Keratinocyte (primary cell): ENCODE measurements around the gene TMEM253. TPM values are rescaled to one million over a fixed set of nuclear protein-coding genes. Genes with fewer than 3 reads are reported as not detected.

Experiments
- DNase-seq: peaks from one replicate; pipeline ENCODE4 v3.0.0-alpha.2; 2011; ENCODE audit warnings: low read depth, missing footprints, low spot score
- FAIRE-seq: peaks from 2 replicates; lab custom pipeline; 2011; peaks lifted over from hg19 to GRCh38; lab: Jason Lieb, UNC
- H2AFZ ChIP-seq: 2 replicates; pipeline ENCODE4 v1.6.0; 2012; ENCODE audit warnings: low read length, control low read depth, inconsistent platforms; ENCODE audit not compliant: control insufficient read depth
- H3K27ac ChIP-seq: 2 replicates; pipeline ENCODE4 v1.5.1; 2011; ENCODE audit warnings: low read length; ENCODE audit not compliant: control insufficient read depth, insufficient read depth
- H3K27me3 ChIP-seq: 3 replicates; pipeline ENCODE4 v1.6.0; 2011; ENCODE audit warnings: low read length; ENCODE audit not compliant: control insufficient read depth, insufficient read depth; ENCODE audit errors: extremely low read depth
- H3K36me3 ChIP-seq, 2 experiments: 2 replicates in 1 of 2; 3 replicates in 1 of 2; pipeline ENCODE4 v1.5.1; 2011; ENCODE audit warnings: low read length in 2 of 2, mild to moderate bottlenecking in 1 of 2; ENCODE audit not compliant: control insufficient read depth in 2 of 2, insufficient read depth in 2 of 2; ENCODE audit errors: extremely low read depth in 1 of 2
- H3K4me1 ChIP-seq: 3 replicates; pipeline ENCODE4 v1.5.1; 2011; ENCODE audit warnings: low read length; ENCODE audit not compliant: control insufficient read depth, insufficient read depth; ENCODE audit errors: extremely low read depth
- H3K4me2 ChIP-seq: 3 replicates; pipeline ENCODE4 v1.6.0; 2011; ENCODE audit warnings: low read depth, low read length; ENCODE audit not compliant: control insufficient read depth, insufficient read depth; ENCODE audit errors: extremely low read depth
- H3K4me3 ChIP-seq, 3 experiments: fragments of 200-600 bp in 1 of 3; sonication (generic) in 1 of 3; 2 replicates in 2 of 3; 3 replicates in 1 of 3; pipeline ENCODE4 v1.5.1; 2011 to 2016; ENCODE audit warnings: low read length in 3 of 3, mild to moderate bottlenecking in 3 of 3, control low read depth in 2 of 3, inconsistent platforms in 1 of 3, low read depth in 1 of 3, mixed read lengths in 1 of 3, mixed run types in 1 of 3, moderate library complexity in 1 of 3; ENCODE audit not compliant: control insufficient read depth in 2 of 3, insufficient read depth in 2 of 3; ENCODE audit errors: extremely low read depth in 1 of 3
- H3K79me2 ChIP-seq: 2 replicates; pipeline ENCODE4 v1.6.0; 2012; ENCODE audit warnings: low read length; ENCODE audit not compliant: control insufficient read depth, insufficient read depth
- H3K9ac ChIP-seq: 3 replicates; pipeline ENCODE4 v1.6.0; 2011; ENCODE audit warnings: low read length; ENCODE audit not compliant: control insufficient read depth, insufficient read depth; ENCODE audit errors: extremely low read depth
- H3K9me1 ChIP-seq: 3 replicates; pipeline ENCODE4 v1.6.0; 2011; ENCODE audit warnings: low read length; ENCODE audit not compliant: control insufficient read depth, insufficient read depth; ENCODE audit errors: extremely low read depth
- H3K9me3 ChIP-seq: 2 replicates; pipeline ENCODE4 v1.5.1; 2012; ENCODE audit warnings: low read depth, low read length; ENCODE audit not compliant: control insufficient read depth
- H4K20me1 ChIP-seq: 3 replicates; pipeline ENCODE4 v1.6.0; 2011; ENCODE audit warnings: low read length; ENCODE audit not compliant: control insufficient read depth, insufficient read depth; ENCODE audit errors: extremely low read depth
- CTCF ChIP-seq, 3 experiments: IDR thresholded peaks in 1 of 3; conservative IDR thresholded peaks in 1 of 3; optimal IDR thresholded peaks in 1 of 3; 2 replicates in 2 of 3; 3 replicates in 1 of 3; pipeline versions ENCODE3 to v1.5.1; 2011; ENCODE audit warnings: low read length in 3 of 3, mild to moderate bottlenecking in 3 of 3, moderate library complexity in 2 of 3, control low read depth in 1 of 3, inconsistent platforms in 1 of 3; ENCODE audit not compliant: insufficient read depth in 2 of 3; ENCODE audit errors: extremely low read depth in 1 of 3
- EZH2 ChIP-seq: IDR thresholded peaks from one replicate; pipeline ENCODE4 v1.6.1; 2012; ENCODE audit warnings: inconsistent platforms, mild to moderate bottlenecking, low read length, moderate library complexity
- dilution Hi-C: fragments of 300-500 bp; cut with MboI; formaldehyde crosslinking; loops from one replicate; pipeline ENCODE4 v1.7.0; 2020; ENCODE audit warnings: low sequenced_read_pairs; ENCODE audit not compliant: extremely low pct_ligation_motif_present
- polyA plus RNA-seq, 5 experiments: library from polyadenylated mRNA; depleted of rRNA in 3 of 5; stranded (reverse) in 3 of 5; stranded (forward) in 1 of 5; unstranded in 1 of 5; fragments of >200 nt; gene quantifications; 1 replicate in 1 of 5; 2 replicates in 3 of 5; 3 replicates in 1 of 5; pipeline versions ENCODE4 v1.2.1 to v1.2.3, GENCODE V29; 2011 to 2012; ENCODE audit warnings: missing spikeins in 2 of 5, low read depth in 1 of 5, low replicate concordance in 1 of 5

Gene TMEM253
- polyA plus RNA-seq, 1 donor (not counting 4 experiments of a cell fraction or from before 2014, with no cell fraction given), result 1.1 TPM

- Histone ChIP-seq H4K20me1 (no peaks in the 10 kb centered on the region), H2AFZ (no peak overlapping the region), H3K27ac (no peak overlapping the region), H3K4me3 (no peak overlapping the region), H3K4me2 (no peak overlapping the region), H3K27me3 (no peaks in the 10 kb centered on the region), H3K9me1 (no peaks in the 10 kb centered on the region), H3K79me2 (no peaks in the 10 kb centered on the region), H3K4me1 (no peaks in the 10 kb centered on the region), H3K9ac (no peak overlapping the region), H3K36me3 (no peaks in the 10 kb centered on the region), H3K9me3 (no peaks in the 10 kb centered on the region)
- dilution Hi-C loops, result no loop called here
- FAIRE-seq, result peak; percentile 51
- no peak for TF ChIP-seq CTCF (optimal IDR thresholded peaks at IDR 0.05 in 1 of 3, IDR thresholded peaks at IDR 0.05 in 1 of 3, conservative IDR thresholded peaks at IDR 0.05 in 1 of 3; ENCODE audit: extremely low read depth in 1 of 3, insufficient read depth in 2 of 3, low read length in 3 of 3)
- TF ChIP-seq EZH2, result no peak
- DNase-seq, result no peak
Observed at GRCh38 chr14:21123429-21123828, 22.6 kb downstream of the TMEM253 start.

- DNase-seq, result no peak
- Histone ChIP-seq H3K79me2 (no peaks in the 10 kb centered on the region), H3K27me3 (no peaks in the 10 kb centered on the region), H3K9me3 (no peaks in the 10 kb centered on the region), H3K27ac (no peak overlapping the region), H3K4me1 (no peaks in the 10 kb centered on the region), H3K9ac (no peak overlapping the region), H2AFZ (no peak overlapping the region), H4K20me1 (no peaks in the 10 kb centered on the region), H3K4me2 (no peak overlapping the region), H3K4me3 (no peak overlapping the region), H3K9me1 (no peaks in the 10 kb centered on the region), H3K36me3 (no peaks in the 10 kb centered on the region)
- dilution Hi-C loops, result no loop called here
- FAIRE-seq, result no peak
- TF ChIP-seq CTCF (optimal IDR thresholded peaks at IDR 0.05 in 1 of 3, IDR thresholded peaks at IDR 0.05 in 1 of 3, conservative IDR thresholded peaks at IDR 0.05 in 1 of 3; ENCODE audit: extremely low read depth in 1 of 3, insufficient read depth in 2 of 3, low read length in 3 of 3) (no peak), EZH2 (no peak)
Observed at GRCh38 chr14:21133901-21134300, 33.0 kb downstream of the TMEM253 start.
